Sigmoid colon (tissue), 4 donors: ENCODE data around the gene IFNG.

Experiments
- EP300 ChIP-seq, 4 donors: sonication (generic); formaldehyde crosslinking; IDR thresholded peaks; one replicate each; pipeline ENCODE4 v1.6.1; 2017; ENCODE audit warnings: antibody characterized with exemption in 4 of 4
- POLR2A ChIP-seq, 2 donors: fragments of 450-650 bp; IDR thresholded peaks; one replicate each; pipeline ENCODE4 v1.6.1; 2016; ENCODE audit warnings: antibody characterized with exemption in 2 of 2, mild to moderate bottlenecking in 2 of 2, moderate library complexity in 2 of 2
- POLR2AphosphoS5 ChIP-seq, 4 donors: sonication (generic); formaldehyde crosslinking; IDR thresholded peaks; one replicate each; pipeline ENCODE4 v1.6.1; 2017; ENCODE audit warnings: antibody characterized with exemption in 4 of 4
- TF ChIP-seq, protein P1 (sequence below), 4 experiments: fragments of 450-650 bp in 3 of 4; fragments of 200-600 bp in 1 of 4; IDR thresholded peaks; one replicate each; pipeline ENCODE4 v1.5.1; 2016 to 2019; ENCODE audit warnings: antibody characterized with exemption in 4 of 4, mild to moderate bottlenecking in 3 of 4, moderate library complexity in 2 of 4

DNA sequence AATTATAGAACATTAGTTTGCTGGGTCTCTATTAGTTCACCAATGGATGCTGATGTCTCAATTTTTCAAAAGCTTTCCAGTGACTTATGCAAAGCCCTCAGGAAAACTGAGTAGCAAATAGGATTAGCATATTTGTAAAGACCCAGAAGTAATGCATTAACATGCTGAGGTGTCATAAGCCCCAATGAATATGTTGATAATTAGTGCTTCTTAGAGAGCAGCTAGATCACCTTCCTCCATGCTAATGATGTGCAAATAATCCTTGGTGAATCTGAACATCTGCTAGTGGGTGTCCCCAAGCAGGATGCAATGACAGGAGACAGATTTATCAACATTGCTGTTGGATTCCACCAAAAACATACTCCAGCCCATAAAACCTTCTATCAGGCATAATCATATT, 19.0 kb downstream of the IFNG start:
- TF ChIP-seq POLR2AphosphoS5 (IDR thresholded peaks at IDR 0.05) (no peak), POLR2A (IDR thresholded peaks at IDR 0.05) (no peak), EP300 (IDR thresholded peaks at IDR 0.05) (no peak)
- TF ChIP-seq, protein P1, sequence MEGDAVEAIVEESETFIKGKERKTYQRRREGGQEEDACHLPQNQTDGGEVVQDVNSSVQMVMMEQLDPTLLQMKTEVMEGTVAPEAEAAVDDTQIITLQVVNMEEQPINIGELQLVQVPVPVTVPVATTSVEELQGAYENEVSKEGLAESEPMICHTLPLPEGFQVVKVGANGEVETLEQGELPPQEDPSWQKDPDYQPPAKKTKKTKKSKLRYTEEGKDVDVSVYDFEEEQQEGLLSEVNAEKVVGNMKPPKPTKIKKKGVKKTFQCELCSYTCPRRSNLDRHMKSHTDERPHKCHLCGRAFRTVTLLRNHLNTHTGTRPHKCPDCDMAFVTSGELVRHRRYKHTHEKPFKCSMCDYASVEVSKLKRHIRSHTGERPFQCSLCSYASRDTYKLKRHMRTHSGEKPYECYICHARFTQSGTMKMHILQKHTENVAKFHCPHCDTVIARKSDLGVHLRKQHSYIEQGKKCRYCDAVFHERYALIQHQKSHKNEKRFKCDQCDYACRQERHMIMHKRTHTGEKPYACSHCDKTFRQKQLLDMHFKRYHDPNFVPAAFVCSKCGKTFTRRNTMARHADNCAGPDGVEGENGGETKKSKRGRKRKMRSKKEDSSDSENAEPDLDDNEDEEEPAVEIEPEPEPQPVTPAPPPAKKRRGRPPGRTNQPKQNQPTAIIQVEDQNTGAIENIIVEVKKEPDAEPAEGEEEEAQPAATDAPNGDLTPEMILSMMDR (IDR thresholded peaks at IDR 0.05): no peak
